Activated naive CD4-positive, alpha-beta T cell treated with anti-CD3 and anti-CD28 coated beads, Interleukin-2, amount 50 U/mL, for 16 hours (primary cell): Measurements from ENCODE around the gene ADAMTS12.

Experiments
- DNase-seq: peaks from one replicate; pipeline ENCODE4 v3.0.0-alpha.2; 2020

Gene ADAMTS12

DNA sequence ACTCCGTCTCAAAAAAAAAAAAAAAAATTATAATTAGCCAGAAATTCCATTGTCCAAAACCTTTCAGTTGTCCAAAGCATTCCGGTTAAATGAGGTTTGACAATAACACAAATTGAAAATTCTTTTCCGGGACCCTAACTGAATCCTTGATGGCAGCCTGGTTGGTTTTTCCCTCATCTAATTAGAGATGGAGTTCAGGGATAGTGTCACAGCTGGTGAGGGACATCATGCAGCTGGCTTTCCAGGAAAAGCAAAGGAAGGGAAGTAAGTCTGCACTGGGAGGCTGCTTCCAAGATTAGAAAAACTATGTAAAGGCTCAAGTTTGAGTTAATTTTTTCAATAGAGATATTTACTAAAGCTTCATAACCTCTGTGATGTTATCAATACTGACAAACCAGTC lies 195.4 kb downstream of the ADAMTS12 start:
- DNase-seq: no peak

DNA sequence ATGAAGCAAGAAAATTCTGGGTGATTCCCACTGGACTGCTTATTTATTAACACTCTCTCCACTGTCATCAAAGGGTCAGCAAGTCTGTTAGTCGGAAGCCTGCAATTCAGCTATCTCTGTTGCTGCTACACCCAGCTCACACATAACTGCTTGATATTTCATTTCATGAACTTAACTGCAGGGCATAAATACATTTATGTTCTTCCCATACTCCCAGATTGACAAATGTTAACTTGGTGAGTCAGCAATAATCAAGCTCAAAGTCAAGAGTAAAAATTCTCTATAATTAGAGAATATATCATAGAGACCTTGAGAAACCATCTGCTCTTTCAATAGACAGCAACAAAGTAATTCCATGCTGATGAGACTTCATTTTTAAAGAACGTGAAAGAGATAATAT lies 198.8 kb downstream of the ADAMTS12 start:
- no peak for DNase-seq

DNA sequence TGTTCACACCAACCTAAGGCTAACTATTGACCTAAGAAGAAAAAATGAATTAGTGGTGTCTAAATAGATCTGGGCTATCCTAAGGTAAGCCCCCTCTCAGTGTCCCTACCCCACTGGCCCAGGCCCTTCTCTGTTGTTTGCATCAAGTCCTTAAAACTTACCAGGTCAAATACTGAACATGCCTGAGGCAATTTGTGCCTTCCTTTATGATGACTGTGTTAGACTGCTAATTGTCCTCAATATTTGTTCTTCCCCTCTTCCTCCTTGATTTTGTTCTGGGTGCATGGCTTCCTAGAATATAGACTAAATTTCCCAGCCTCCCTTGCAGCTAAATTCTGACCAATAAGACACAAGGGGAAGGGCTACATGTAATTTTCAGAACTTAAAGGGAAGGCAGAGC lies 199.9 kb downstream of the ADAMTS12 start:
- no peak for DNase-seq

DNA sequence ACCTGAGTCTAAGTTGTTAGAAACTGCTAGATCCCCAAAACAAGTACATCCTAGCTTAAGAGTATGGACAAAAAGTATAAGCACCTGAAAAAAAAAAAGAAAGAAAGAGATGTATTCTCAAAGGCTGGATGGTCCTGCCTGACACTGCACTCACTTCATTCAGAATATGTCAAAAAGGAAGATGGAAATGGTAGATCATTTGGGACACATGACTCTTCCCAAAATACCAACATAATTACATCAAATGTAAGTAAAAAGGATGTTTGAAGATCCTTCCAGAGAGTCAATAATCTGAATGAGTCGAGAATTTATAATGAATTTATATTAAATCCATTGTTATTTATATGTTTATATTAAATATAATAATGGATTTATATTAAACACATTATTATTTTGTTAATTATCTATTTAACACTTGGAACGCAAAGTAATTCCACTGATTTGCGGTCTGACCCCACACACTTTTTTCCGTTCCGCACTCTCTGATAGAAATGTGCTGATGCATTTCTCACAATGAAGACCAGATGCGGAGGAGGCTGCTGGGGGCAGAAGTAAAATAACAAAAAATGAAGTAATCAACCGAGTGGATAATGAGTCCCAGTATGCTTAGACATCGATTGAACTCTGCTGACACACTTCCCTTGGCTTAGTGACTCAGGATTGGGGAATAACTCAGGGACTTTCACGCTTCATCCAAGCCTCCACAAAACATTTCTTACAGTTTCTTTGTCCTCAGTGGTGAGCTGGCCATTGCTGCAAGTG lies 201.2 kb downstream of the ADAMTS12 start:
- DNase-seq: no peak

DNA sequence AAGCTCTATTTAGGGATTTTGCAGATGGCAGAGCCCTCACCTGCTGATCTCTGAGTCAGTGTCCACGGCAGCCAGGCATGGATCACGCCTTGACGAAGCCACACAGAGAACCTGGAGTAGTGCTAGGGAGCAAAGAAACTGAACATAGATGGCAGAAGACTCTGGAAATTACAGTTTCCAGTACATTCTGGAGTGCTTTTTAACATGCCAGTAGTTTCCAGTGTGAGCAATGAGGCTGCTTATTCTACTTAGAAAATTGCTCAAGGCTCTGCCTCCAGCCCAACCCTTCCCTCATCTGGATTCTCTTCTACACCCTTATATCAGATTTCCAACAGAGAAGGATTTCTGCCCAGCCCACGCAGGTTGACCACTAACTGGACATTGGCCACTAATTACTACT lies 203.3 kb downstream of the ADAMTS12 start:
- no peak for DNase-seq

DNA sequence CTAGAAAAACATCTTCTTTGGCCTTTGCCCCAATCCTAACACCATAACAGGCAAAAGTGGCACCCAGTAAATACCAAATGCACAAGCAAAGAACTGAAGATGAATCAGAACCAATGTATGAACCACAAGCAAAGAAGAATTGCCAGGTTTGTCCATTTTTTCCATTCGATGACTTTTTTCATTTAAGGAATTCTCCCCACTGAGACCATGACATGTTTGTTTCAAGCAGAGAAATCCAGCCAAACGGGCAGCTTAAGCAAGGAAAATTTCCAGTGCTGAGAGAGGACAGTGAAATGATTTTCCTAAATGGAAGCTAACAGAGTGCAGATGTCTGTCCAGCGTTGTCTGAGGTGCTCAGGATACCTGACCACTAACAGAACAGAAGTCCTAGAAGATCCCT lies 203.7 kb downstream of the ADAMTS12 start:
- no peak for DNase-seq

DNA sequence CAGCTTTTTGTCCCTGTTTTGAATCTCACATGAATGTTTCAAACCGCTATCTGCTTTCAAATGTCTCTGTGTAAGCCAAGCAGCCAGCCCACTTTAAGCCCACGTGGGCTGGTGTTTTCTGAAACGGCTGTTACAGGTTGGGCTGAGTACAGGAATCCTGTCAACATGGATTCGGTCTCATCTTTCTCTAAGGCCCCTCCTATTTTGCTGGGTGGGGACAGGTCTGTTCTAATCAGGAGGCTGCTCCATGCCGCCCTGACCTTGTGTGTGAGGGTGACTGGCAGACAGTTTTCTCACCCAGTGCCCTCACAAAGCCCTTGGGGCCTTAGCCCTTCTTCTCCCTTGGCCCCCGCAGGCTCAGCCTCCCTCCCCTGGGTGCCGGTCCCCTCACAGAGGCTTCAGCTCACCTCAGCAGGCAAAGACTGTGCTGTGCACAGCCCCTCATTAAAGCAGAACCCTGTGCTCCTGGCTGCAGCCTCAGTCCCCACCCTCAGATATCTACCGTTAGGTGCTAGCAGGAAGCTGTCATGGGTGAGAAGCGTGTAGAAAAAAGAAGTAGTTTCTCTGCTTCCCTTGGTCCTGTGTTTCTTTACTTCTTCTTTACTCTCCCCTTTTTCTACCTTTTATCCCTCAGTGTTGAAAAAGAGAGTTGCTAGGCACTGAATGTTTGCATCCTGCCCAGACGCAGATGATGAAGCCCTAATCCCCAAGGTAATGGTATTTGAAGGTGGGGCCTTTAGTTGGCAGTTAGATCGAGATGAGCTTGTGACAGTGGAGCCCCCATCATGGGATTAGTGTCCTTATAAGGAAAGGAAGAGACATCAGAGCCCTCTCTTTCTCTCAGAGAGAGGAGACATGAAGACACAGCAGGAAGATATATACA lies 205.7 kb downstream of the ADAMTS12 start:
- no peak for DNase-seq

DNA sequence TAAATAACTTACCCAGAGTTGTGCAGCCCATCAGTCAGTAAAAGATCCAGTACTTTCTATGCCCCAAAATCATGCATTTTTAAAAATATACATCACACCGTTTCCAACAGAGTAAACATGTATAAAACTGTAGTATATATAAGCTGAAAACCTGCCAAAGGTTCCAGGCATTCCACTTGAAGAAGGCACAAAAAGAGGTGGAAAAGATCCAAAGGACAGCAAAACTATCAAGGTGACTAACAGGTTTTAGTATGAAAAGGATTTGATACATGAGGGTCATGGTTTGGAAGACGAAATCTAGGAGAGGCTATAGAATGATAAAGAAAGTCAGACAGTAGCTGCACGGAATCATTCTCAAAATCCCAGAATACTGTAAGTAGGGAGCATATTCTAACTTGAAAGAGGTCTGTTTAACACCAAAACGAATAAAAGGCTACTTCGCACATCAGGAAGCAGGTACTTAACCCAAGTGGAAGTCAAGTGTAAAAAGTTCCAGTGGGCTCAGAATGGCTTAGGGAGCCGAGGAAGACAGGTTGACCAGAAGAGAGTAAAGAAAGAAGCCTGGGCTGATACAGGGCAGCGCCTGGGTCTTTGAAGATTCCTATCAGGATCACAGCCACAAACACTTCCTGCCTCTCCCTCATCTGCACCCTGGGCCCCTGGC lies 207.2 kb downstream of the ADAMTS12 start:
- DNase-seq: no peak

DNA sequence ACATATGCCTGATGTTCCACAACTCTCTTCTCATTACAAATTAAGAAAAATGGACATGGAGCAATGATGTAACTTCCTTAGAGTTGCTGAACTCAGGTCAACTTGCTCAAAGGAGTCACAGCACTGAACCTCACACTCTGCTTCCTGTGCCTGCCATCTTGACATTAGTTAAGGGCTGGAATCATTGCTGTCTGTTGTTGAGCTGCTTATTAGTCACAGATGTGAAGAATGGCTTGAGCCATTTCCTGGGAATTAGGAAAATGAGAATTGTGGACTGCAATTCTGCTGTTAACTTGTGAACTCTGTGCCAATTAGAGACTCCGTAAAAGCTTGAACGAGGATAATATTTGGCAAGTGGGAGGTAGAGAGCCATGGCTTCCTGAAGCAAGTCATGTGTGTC lies 212.0 kb downstream of the ADAMTS12 start:
- no peak for DNase-seq

DNA sequence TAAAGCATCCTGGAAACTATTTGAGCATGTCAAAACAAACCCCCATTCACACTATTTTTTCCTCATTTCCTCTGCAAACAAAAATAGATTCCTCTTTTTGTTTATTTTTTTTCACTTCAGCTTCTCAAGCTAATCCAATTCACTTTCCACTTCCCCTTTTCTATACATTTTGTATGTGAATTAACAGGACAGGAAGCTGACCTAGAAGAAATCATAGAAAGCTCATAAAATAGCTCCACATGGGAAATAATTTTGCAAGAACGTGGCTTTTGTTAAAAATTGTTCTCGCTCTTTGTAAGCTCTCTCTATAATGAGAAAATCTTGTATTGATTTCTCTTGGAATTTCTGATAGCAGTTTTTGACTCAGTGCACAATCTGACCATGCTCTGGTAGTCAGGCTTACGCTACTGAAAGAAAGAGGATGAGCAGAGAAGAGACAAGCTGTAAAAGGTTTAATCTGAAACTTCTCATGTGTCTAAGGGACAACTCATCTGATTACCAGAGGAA lies 215.8 kb downstream of the ADAMTS12 start:
- no peak for DNase-seq

DNA sequence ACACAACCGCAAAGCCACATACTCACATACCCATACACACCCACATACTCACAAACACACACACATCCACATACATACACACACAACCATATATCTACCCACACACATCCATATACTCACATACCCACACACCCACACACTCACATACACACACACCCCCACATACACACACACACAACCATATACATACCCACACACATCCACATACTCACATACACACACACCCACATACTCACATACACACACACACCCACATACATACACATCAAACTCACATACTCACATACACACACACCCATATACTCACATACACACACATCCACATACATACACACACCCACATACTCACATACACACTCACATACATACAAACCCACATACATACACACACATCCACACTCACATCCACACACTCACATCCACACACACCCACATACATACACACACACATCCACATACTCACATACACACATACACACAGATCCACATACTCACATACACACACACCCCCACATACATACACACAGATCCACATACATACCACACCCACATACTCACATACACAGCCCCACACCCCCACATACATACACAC lies 220.0 kb downstream of the ADAMTS12 start:
- no peak for DNase-seq

DNA sequence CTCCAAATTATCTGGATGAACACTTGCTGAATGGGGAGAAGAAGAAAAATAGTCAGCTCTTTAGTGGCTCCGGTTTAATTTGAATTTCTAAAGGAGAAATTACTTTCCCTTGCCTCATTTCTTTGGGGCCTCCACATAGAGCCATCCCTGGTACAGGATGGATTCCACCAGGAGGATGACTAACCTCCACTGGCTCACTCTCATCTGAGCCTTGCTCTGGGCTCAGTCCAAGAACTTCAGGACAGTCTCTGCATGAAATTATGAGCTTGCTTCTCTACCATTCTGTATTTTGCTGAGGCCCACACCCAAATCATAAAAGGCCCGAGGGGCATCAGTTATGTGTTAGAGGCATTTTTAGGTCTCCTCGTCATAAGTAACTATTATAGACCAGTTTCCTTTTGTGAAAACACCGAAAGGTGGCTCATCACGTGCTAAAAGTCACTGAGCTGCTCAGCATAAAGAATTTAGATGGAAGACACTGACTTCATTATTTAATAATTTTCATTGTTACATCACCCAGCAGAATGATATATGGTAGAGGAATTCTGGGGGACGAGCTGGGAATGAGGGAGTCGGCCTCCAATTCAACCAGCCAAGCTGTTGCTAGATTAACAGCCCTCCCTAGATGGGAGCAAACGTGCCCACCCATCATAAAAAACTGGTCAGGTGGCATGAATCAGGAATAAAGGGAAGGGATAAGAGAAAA lies 228.9 kb downstream of the ADAMTS12 start:
- DNase-seq: no peak

DNA sequence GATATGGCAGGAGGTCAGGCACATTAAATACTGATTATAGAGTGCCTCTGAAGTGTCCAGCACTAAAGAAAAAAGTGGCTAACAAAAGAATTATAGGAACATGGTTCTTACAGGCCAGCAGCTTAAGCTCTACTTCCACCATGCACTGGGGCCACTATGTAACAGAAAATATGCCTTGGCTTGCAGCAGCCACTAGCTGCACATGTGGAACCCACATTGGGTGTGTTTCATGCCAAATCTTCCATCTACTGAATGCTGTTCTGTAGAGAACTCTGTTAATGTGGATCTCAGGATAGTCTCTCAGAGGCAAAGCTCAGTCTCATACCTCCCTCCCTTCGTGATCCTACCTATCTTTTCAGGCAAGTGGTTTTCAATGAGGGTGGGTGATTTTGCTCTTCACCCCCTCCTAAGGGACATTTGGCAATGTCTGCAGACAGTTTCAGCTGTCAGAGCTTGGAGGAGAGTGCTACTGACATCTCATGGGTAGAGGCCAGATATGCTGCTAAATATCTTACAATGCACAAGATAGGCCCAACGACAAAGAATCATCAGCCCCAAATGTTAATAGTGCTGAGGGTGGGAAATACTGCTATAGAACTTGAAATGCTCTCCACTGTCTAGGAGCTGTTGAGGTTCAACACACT lies 232.1 kb downstream of the ADAMTS12 start:
- DNase-seq: no peak

DNA sequence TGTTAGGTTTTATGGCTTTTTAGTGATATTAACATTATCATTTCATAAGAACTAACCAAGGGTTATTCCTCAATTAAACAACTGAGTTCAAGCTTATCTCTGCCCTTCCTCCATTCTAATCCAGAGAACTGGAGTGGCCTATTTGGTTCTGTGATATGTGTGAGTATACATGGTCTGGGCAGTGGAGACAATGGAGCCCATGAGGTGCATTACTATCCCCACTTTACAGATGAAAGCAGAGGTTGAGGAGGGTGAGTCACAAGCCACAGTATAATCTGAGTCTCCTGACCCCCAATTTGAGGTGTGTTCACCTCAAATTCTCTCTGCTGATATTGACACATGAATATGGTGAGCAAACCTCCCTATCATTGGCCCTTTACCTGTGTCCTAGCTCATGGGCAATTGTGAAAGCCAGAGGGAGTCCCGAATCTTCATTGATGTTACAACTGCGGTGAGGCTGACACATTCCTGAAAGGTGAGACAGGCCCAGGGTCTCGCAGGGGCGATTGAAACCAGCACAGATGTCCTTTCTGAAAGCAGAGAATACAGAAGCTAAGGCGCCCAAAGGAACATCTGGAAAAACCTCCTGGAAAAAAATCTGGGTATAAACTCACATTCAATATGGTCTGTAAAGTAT lies 233.9 kb downstream of the ADAMTS12 start:
- DNase-seq: no peak

DNA sequence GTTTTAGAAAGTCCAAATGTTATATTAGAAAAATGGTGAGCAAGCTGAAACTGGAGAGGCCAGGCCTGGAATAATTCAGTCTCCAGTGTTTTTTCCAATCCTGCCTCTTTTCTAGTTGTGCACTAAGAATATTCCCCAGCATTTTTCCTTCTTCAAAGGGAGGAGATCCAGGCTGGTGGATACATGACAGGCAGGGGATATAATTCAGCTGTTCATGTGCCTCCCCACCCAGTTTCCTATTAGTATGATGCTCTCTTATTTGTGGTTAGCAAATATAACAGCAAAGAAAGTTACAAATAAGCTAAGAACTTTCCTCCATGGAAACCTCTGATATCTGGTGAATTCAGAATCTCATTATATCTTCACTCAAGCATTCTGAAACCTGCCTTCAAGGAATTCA lies 234.6 kb downstream of the ADAMTS12 start:
- no peak for DNase-seq

DNA sequence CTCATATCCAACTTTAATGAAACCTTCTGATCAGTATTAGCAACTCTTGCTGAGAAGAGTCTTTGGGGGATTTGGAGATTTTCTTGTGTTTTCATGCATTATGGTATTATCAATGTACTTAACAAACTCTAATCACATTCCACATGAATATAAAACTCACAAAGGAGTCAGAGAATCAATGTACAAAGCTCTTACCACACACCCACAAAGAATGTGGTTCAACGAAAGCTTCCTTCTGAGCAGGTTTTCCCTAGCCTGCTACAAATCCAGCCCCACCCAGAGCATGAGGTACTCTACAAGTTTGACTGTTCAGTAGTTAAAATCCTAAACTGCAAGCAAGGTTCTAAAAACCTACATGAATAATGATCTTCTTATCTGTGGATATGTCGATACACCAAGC lies 240.9 kb downstream of the ADAMTS12 start:
- DNase-seq: no peak

DNA sequence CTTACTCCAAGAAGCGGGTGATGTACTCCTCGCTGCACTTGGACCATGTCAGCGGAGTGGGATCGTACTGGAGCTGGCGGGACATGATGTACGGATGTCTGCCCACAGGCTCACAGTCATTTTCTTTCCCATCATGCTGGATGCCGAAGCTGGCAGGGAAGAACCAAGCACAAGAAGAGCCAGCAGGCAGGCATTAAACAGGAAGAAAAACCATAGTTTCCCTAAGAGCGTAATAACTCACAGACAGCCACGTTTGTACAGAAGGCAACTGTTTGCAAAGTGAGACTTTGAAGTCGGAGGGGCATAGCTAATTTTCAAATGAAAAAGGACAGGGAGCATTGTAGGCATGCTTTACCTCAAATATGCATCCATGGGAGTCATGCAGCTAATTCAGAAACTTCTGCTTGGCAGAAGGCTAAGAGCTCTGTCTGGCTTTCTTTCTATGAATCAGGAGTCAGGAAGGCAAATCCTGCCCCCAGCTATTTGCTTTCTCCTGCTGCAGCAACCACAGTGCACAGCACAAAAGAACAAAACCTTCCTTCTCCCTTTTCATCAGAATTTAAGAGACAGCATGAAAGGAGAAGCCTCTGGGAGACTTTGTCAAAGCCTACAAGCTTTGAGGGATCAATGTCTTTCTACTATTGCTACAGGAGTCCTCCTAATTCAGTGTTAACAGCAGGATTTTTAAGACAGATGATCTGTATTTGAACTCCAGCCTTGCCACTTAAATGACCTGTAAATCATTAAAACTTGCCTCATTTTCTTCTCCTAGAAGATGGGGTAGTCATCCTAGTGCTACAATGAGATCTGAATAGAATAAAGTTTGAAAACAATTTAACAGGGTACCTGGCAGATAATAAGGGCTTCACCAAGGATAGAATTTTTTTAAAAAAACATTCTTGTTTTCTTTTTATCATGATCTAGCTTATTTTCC lies 242.0 kb downstream of the ADAMTS12 start:
- DNase-seq: no peak

DNA sequence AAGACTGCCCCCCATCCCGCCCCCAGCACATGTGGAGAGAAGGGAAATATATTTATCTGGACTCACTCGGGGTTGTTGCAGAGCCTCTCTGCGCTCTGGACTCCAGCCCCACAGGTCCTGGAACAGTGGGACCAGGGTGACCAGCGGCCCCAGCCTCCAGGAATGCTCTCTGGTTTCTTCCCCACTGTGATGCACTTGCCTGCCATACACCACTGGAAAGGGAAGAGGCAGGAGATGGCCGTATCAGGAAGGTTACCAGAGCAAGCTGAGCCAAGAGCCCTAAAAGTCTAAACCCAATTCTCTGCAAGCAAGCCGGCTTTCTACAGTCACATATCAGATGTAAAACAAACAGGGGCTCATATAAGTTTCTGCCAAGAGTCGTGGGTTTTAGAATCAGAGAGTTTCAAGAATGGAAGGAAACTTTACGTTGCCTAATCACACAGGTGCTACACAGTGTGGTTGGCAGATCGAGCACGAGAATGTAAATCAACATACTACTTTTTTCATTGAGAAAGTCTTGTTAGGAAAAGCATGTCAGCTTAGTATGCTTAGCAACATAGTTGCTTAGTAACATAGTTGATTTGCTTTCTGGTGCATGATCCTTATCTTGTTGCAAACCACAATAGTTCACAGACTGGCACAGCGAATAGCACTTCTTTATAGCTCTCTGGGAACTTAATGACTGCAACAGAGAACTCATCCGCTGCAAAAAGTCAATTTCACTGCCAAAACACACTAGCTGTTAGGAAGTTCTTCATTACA lies 249.9 kb downstream of the ADAMTS12 start:
- no peak for DNase-seq

DNA sequence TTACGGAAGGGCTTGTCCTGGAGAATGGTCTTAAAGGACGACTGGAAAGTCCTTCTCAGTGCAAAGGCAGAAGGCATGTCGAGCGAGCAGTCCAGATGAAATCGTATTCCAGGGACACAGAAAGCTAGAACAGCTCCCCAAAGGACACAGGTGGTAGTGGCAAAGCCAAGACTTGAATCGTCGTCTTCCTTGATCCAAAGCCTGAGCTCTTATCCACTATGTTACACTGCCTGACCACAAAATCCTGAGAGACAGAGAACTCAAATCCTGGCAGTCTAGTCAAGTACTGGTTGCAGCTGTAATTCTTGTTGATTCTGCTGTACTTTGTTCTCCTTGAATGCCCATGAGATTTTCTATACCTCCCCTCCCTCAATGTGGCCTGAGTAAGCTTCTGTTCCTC lies 252.3 kb downstream of the ADAMTS12 start:
- no peak for DNase-seq

DNA sequence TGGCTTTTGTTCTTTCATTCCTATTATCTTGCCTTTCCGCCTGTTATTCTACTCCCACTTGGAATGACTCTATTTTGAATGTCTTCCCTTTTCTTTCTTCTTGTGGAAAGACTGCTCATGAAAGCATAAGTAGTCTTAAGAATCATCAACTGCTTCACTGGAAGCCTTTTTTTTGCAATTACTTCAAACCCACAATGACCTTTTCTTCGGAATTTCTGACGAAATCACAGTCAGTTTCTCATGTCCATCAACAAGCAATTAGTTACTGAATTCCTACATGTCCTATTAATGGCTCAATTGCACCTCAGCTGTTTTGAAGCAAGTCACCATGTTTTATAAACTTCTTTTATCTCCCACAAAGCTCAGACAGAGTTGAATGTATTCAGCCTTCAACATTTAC lies 254.8 kb downstream of the ADAMTS12 start:
- no peak for DNase-seq
